DMS153 treated with DMSO at 0.1 percent for 48 hours (cell line): ENCODE results near the gene ZNF750.

Experiments used
- DNase-seq: peaks from one replicate; lab custom pipeline; 2025; ENCODE audit not compliant: unreplicated experiment; lab: John Stamatoyannopoulos, UW

Gene ZNF750

GRCh38 chr17:82814834-82815233 is 25.0 kb downstream of the ZNF750 start:
- DNase-seq: no peak

- no peak for DNase-seq
Observed at GRCh38 chr17:82813299-82814051, 26.3 kb downstream of the ZNF750 start.

GRCh38 chr17:82812601-82813000 is 27.2 kb downstream of the ZNF750 start:
- DNase-seq: no peak

- DNase-seq: no peak
Observed at GRCh38 chr17:82812058-82812457, 27.8 kb downstream of the ZNF750 start.

- no peak for DNase-seq
Observed at GRCh38 chr17:82810644-82811430, 29.0 kb downstream of the ZNF750 start.

GRCh38 chr17:82808921-82809905 is 30.6 kb downstream of the ZNF750 start:
- no peak for DNase-seq

- no peak for DNase-seq
Observed at GRCh38 chr17:82808006-82808405, 31.8 kb downstream of the ZNF750 start.

GRCh38 chr17:82807562-82807961 is 32.3 kb downstream of the ZNF750 start:
- no peak for DNase-seq

- no peak for DNase-seq
Observed at GRCh38 chr17:82807101-82807500, 32.7 kb downstream of the ZNF750 start.

- no peak for DNase-seq
Observed at GRCh38 chr17:82806645-82807044, 33.2 kb downstream of the ZNF750 start.

- DNase-seq: no peak
Observed at GRCh38 chr17:82805823-82806222, 34.0 kb downstream of the ZNF750 start.

- no peak for DNase-seq
Observed at GRCh38 chr17:82805254-82805653, 34.6 kb downstream of the ZNF750 start.

- DNase-seq: no peak
Observed at GRCh38 chr17:82804442-82805191, 35.2 kb downstream of the ZNF750 start.

GRCh38 chr17:82803606-82804005 is 36.2 kb downstream of the ZNF750 start:
- no peak for DNase-seq

- no peak for DNase-seq
Observed at GRCh38 chr17:82803185-82803584, 36.6 kb downstream of the ZNF750 start.

- DNase-seq: no peak
Observed at GRCh38 chr17:82802075-82802780, 37.6 kb downstream of the ZNF750 start.

GRCh38 chr17:82801377-82801970 is 38.3 kb downstream of the ZNF750 start:
- no peak for DNase-seq

- DNase-seq: no peak
Observed at GRCh38 chr17:82800885-82801284, 38.9 kb downstream of the ZNF750 start.

- no peak for DNase-seq
Observed at GRCh38 chr17:82799591-82799990, 40.2 kb downstream of the ZNF750 start.
